ENCODE data around the gene CD209. TPM values are rescaled to one million over a fixed set of nuclear protein-coding genes. Genes with fewer than 3 reads are reported as not detected.
"Not testable (repeated sequence)": the region's sequence is repeated elsewhere in the genome, so short reads cannot be mapped to it uniquely, and the experiment has no call there.

Gene CD209
- total RNA-seq, 2 experiments from 2014 or later, result not detected

- H3K4me1 Mint-ChIP-seq (ENCODE audit: low read depth); H3K9me3 Mint-ChIP-seq; H3K36me3 Mint-ChIP-seq (ENCODE audit: low read depth); H3K27me3 Mint-ChIP-seq (ENCODE audit: low read depth); CTCF ChIA-PET; H3K27ac Mint-ChIP-seq; intact Hi-C loops (cut with micrococcal nuclease); DNase-seq; H3K4me3 Mint-ChIP-seq: not testable (repeated sequence)
Measured at GRCh38 chr19:7764157-7764556, 16.8 kb upstream of the CD209 start.

- Mint-ChIP-seq H3K27ac (no peak overlapping the region), H3K27me3 (ENCODE audit: low read depth) (peaks cover 4% of the 10 kb centered on the region), H3K36me3 (ENCODE audit: low read depth) (peaks cover 8% of the 10 kb centered on the region), H3K4me1 (ENCODE audit: low read depth) (peaks cover 6% of the 10 kb centered on the region), H3K9me3 (peaks cover 9% of the 10 kb centered on the region), H3K4me3 (no peak overlapping the region)
- intact Hi-C loops (cut with micrococcal nuclease), result no loop called here
- CTCF ChIA-PET, result no interaction called here
- DNase-seq, result no peak
Measured at GRCh38 chr19:7763696-7764095, 16.4 kb upstream of the CD209 start.

GRCh38 chr19:7762719-7763293 is 15.5 kb upstream of the CD209 start, which contains the start of gene CLEC4M:
TSS of gene CLEC4M (plus strand) at chr19:7763243. CDS start at chr19:7763267, 24 bp downstream.
- Mint-ChIP-seq H3K36me3 (ENCODE audit: low read depth) (peaks cover 12% of the 10 kb centered on the region), H3K4me1 (ENCODE audit: low read depth) (peaks cover 6% of the 10 kb centered on the region), H3K27me3 (ENCODE audit: low read depth) (peaks cover 4% of the 10 kb centered on the region), H3K4me3 (no peak within 1 kb of the TSS), H3K9me3 (peaks cover 18% of the 10 kb centered on the region), H3K27ac (no peak within 1 kb of the TSS)
- CTCF ChIA-PET, result interaction anchor here (0.6 kb wide), 1 partner anchor 773 kb away, joined by 4 read pairs; no protein-coding TSS in a partner anchor
- DNase-seq, result no peak
- intact Hi-C loops (cut with micrococcal nuclease), result no loop called here

- Mint-ChIP-seq H3K27me3 (ENCODE audit: low read depth) (peaks cover 4% of the 10 kb centered on the region), H3K4me1 (ENCODE audit: low read depth) (peaks cover 12% of the 10 kb centered on the region), H3K27ac (no peak overlapping the region), H3K9me3 (peaks cover 50% of the 10 kb centered on the region), H3K4me3 (no peak overlapping the region), H3K36me3 (ENCODE audit: low read depth) (peaks cover 19% of the 10 kb centered on the region)
- intact Hi-C loops (cut with micrococcal nuclease), result no loop called here
- no peak for DNase-seq
- CTCF ChIA-PET, result no interaction called here
Measured at GRCh38 chr19:7759156-7759555, 11.8 kb upstream of the CD209 start.

GRCh38 chr19:7757358-7757757 is 10.0 kb upstream of the CD209 start:
- CTCF ChIA-PET, result interaction anchor here (0.6 kb wide), 1 partner anchor 101 kb away, joined by 4 read pairs; no protein-coding TSS in a partner anchor
- Mint-ChIP-seq H3K9me3 (peaks cover 56% of the 10 kb centered on the region), H3K4me1 (ENCODE audit: low read depth) (peaks cover 14% of the 10 kb centered on the region), H3K4me3 (no peak overlapping the region), H3K27ac (no peak overlapping the region), H3K36me3 (ENCODE audit: low read depth) (peaks cover 19% of the 10 kb centered on the region), H3K27me3 (ENCODE audit: low read depth) (peaks cover 4% of the 10 kb centered on the region)
- no peak for DNase-seq
- intact Hi-C loops (cut with micrococcal nuclease), result no loop called here

GRCh38 chr19:7756258-7756657 is 8.9 kb upstream of the CD209 start:
- CTCF ChIA-PET, result no interaction called here
- no peak for DNase-seq
- peaks cover 19% of the 10 kb centered on the region for H3K36me3 Mint-ChIP-seq (ENCODE audit: low read depth)
- peaks cover 20% of the 10 kb centered on the region for H3K4me1 Mint-ChIP-seq (ENCODE audit: low read depth)
- no peak overlapping the region for H3K27ac Mint-ChIP-seq
- intact Hi-C loops (cut with micrococcal nuclease), result no loop called here
- peaks cover 60% of the 10 kb centered on the region for H3K9me3 Mint-ChIP-seq
- H3K4me3 Mint-ChIP-seq, result no peak overlapping the region
- peaks cover 4% of the 10 kb centered on the region for H3K27me3 Mint-ChIP-seq (ENCODE audit: low read depth)

GRCh38 chr19:7751157-7751783 is 3.9 kb upstream of the CD209 start:
- Mint-ChIP-seq H3K36me3 (ENCODE audit: low read depth) (peaks cover 2% of the 10 kb centered on the region), H3K4me3 (no peak overlapping the region), H3K4me1 (ENCODE audit: low read depth) (peaks cover 31% of the 10 kb centered on the region), H3K27me3 (ENCODE audit: low read depth) (peaks cover 8% of the 10 kb centered on the region), H3K9me3 (peaks cover 40% of the 10 kb centered on the region), H3K27ac (peak overlapping the region; percentile 50)
- intact Hi-C loops (cut with micrococcal nuclease), result loop anchor here (1.0 kb wide), 4 partner anchors 13 to 56 kb away; no protein-coding TSS in a partner anchor
- peak; percentile 75 for DNase-seq
- CTCF ChIA-PET, result interaction anchor here (1.0 to 2.2 kb wide), 2 partner anchors 49 to 183 kb away, joined by 4 to 5 read pairs; no protein-coding TSS in a partner anchor

GRCh38 chr19:7748756-7749155 is 1.4 kb upstream of the CD209 start:
- intact Hi-C loops (cut with micrococcal nuclease), result loop anchor here (1.0 kb wide), 1 partner anchor 51 kb away; no protein-coding TSS in a partner anchor
- peak; percentile 40 for DNase-seq
- CTCF ChIA-PET, result no interaction called here
- H3K4me1 Mint-ChIP-seq (ENCODE audit: low read depth), result peaks cover 26% of the 10 kb centered on the region
- peaks cover 19% of the 10 kb centered on the region for H3K9me3 Mint-ChIP-seq
- no peaks in the 10 kb centered on the region for H3K36me3 Mint-ChIP-seq (ENCODE audit: low read depth)
- no peak overlapping the region for H3K4me3 Mint-ChIP-seq
- peaks cover 13% of the 10 kb centered on the region for H3K27me3 Mint-ChIP-seq (ENCODE audit: low read depth)
- H3K27ac Mint-ChIP-seq, result no peak overlapping the region

- H3K9me3 Mint-ChIP-seq, result peaks cover 16% of the 10 kb centered on the region
Measured at GRCh38 chr19:7748171-7748570, 837 bp upstream of the CD209 start.

GRCh38 chr19:7746306-7746705 is 1.0 kb downstream of the CD209 start:
- H3K4me3 Mint-ChIP-seq; H3K36me3 Mint-ChIP-seq (ENCODE audit: low read depth); H3K27ac Mint-ChIP-seq; CTCF ChIA-PET; DNase-seq; intact Hi-C loops (cut with micrococcal nuclease): not testable (repeated sequence)
- H3K4me1 Mint-ChIP-seq (ENCODE audit: low read depth), result peaks cover 19% of the 10 kb centered on the region
- H3K9me3 Mint-ChIP-seq, result peaks cover 11% of the 10 kb centered on the region
- peaks cover 24% of the 10 kb centered on the region for H3K27me3 Mint-ChIP-seq (ENCODE audit: low read depth)

More at GRCh38 chr19:7748171-7748570, 837 bp upstream of the CD209 start:
- Mint-ChIP-seq H3K27me3 (ENCODE audit: low read depth) (peaks cover 13% of the 10 kb centered on the region), H3K4me1 (ENCODE audit: low read depth) (peaks cover 26% of the 10 kb centered on the region), H3K4me3 (no peak overlapping the region), H3K36me3 (ENCODE audit: low read depth) (no peaks in the 10 kb centered on the region), H3K27ac (no peak overlapping the region)
- CTCF ChIA-PET, result interaction anchor here (1.6 kb wide), 1 partner anchor 67 kb away, joined by 6 read pairs; the partner anchor contains the start of gene TRAPPC5
- DNase-seq, result no peak
- intact Hi-C loops (cut with micrococcal nuclease), result loop anchor here (1.0 kb wide), 1 partner anchor 51 kb away; no protein-coding TSS in a partner anchor

- H3K9me3 Mint-ChIP-seq, result peaks cover 3% of the 10 kb centered on the region
- H3K4me1 Mint-ChIP-seq (ENCODE audit: low read depth), result peaks cover 10% of the 10 kb centered on the region
- peaks cover 2% of the 10 kb centered on the region for H3K36me3 Mint-ChIP-seq (ENCODE audit: low read depth)
- no peak for DNase-seq
- no peak overlapping the region for H3K27ac Mint-ChIP-seq
- H3K4me3 Mint-ChIP-seq, result no peak overlapping the region
- intact Hi-C loops (cut with micrococcal nuclease), result no loop called here
- CTCF ChIA-PET, result interaction anchor here (0.7 kb wide), 1 partner anchor 29 kb away, joined by 3 read pairs; no protein-coding TSS in a partner anchor
- H3K27me3 Mint-ChIP-seq (ENCODE audit: low read depth), result peaks cover 32% of the 10 kb centered on the region
Measured at GRCh38 chr19:7744871-7745650, 2.3 kb downstream of the CD209 start.

GRCh38 chr19:7744199-7744786 is 3.0 kb downstream of the CD209 start:
- H3K27ac Mint-ChIP-seq, result no peak overlapping the region
- H3K27me3 Mint-ChIP-seq (ENCODE audit: low read depth), result peaks cover 36% of the 10 kb centered on the region
- no peak for DNase-seq
- peaks cover 9% of the 10 kb centered on the region for H3K4me1 Mint-ChIP-seq (ENCODE audit: low read depth)
- H3K9me3 Mint-ChIP-seq, result peaks cover 3% of the 10 kb centered on the region
- intact Hi-C loops (cut with micrococcal nuclease), result no loop called here
- H3K4me3 Mint-ChIP-seq, result no peak overlapping the region
- H3K36me3 Mint-ChIP-seq (ENCODE audit: low read depth), result peaks cover 2% of the 10 kb centered on the region
- CTCF ChIA-PET, result no interaction called here
